ENCODE measurements around the gene COLEC12.

- TF ChIP-seq YY1 (IDR thresholded peaks at IDR 0.05; ENCODE audit: low read depth, low read length) (no peak), JUND (IDR thresholded peaks at IDR 0.05; ENCODE audit: low read depth, low read length) (no peak), CHD2 (IDR thresholded peaks at IDR 0.05; ENCODE audit: borderline replicate concordance, low read depth, low read length) (no peak), SIX5 (IDR thresholded peaks at IDR 0.05; ENCODE audit: low read depth, low read length, severe bottlenecking) (no peak), EP300 (IDR thresholded peaks at IDR 0.05; ENCODE audit: borderline replicate concordance in 1 of 2, control insufficient read depth in 1 of 2, low read depth in 2 of 2, low read length in 2 of 2) (no peak), POLR2AphosphoS5 (IDR thresholded peaks at IDR 0.05; ENCODE audit: low read length) (no peak), ATF7 (IDR thresholded peaks at IDR 0.05; ENCODE audit: low read depth) (no peak), CUX1 (IDR thresholded peaks at IDR 0.05; ENCODE audit: insufficient replicate concordance, low read depth, low read length) (no peak), HDAC2 (IDR thresholded peaks at IDR 0.05) (no peak), PAX5 (IDR thresholded peaks at IDR 0.05; ENCODE audit: borderline replicate concordance, low read depth, low read length) (no peak), ZNF274 (IDR thresholded peaks at IDR 0.05; ENCODE audit: insufficient read depth, insufficient read length) (no peak), HDAC6 (IDR thresholded peaks at IDR 0.05; ENCODE audit: unreplicated experiment) (no peak)
- TF ChIP-seq, protein P1, sequence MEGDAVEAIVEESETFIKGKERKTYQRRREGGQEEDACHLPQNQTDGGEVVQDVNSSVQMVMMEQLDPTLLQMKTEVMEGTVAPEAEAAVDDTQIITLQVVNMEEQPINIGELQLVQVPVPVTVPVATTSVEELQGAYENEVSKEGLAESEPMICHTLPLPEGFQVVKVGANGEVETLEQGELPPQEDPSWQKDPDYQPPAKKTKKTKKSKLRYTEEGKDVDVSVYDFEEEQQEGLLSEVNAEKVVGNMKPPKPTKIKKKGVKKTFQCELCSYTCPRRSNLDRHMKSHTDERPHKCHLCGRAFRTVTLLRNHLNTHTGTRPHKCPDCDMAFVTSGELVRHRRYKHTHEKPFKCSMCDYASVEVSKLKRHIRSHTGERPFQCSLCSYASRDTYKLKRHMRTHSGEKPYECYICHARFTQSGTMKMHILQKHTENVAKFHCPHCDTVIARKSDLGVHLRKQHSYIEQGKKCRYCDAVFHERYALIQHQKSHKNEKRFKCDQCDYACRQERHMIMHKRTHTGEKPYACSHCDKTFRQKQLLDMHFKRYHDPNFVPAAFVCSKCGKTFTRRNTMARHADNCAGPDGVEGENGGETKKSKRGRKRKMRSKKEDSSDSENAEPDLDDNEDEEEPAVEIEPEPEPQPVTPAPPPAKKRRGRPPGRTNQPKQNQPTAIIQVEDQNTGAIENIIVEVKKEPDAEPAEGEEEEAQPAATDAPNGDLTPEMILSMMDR (IDR thresholded peaks at IDR 0.05 in 2 of 3, conservative IDR thresholded peaks at IDR 0.05 in 1 of 3; ENCODE audit: control insufficient read depth in 2 of 3, extremely low read depth in 1 of 3, insufficient read depth in 1 of 3, low read depth in 3 of 3, low read length in 3 of 3): no peak
- TF ChIP-seq, protein P2, sequence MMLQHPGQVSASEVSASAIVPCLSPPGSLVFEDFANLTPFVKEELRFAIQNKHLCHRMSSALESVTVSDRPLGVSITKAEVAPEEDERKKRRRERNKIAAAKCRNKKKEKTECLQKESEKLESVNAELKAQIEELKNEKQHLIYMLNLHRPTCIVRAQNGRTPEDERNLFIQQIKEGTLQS (IDR thresholded peaks at IDR 0.05; ENCODE audit: borderline replicate concordance, extremely low read depth, low read depth, low read length): no peak
These were observed 13.5 kb upstream of the COLEC12 start for GRCh38 chr18:513826-514530.

Measured in GM12878 (cell line).